GM12891 (cell line): ENCODE measurements around the gene DCDC2B.

Experiments
- DNase-seq: peaks from one replicate; pipeline ENCODE4 v3.0.0; 2011; ENCODE audit warnings: low spot score; ENCODE audit not compliant: insufficient read length
- FAIRE-seq: peaks from 2 replicates; lab custom pipeline; 2011; peaks lifted over from hg19 to GRCh38; lab: Jason Lieb, UNC
- PAX5 ChIP-seq: IDR thresholded peaks from 2 replicates; pipeline ENCODE4 v1.6.1; 2011; ENCODE audit warnings: low read length, moderate library complexity, mild to moderate bottlenecking; ENCODE audit not compliant: insufficient read depth, severe bottlenecking
- POLR2A ChIP-seq: IDR thresholded peaks from 2 replicates; pipeline ENCODE4 v1.6.1; 2011; ENCODE audit warnings: low read depth, low read length, control low read depth
- POLR2AphosphoS5 ChIP-seq: IDR thresholded peaks from 2 replicates; pipeline ENCODE4 v1.6.1; 2011; ENCODE audit warnings: low read depth, low read length, control low read depth
- POU2F2 ChIP-seq: IDR thresholded peaks from 2 replicates; pipeline ENCODE4 v1.6.1; 2011; ENCODE audit warnings: low read depth, mild to moderate bottlenecking, control low read depth, low read length, moderate library complexity
- SPI1 ChIP-seq: IDR thresholded peaks from 2 replicates; pipeline ENCODE4 v1.6.1; 2011; ENCODE audit warnings: low read depth, low read length, control low read depth
- TAF1 ChIP-seq: IDR thresholded peaks from 2 replicates; pipeline ENCODE4 v1.6.1; 2011; ENCODE audit warnings: low read depth, low read length, control low read depth

Gene DCDC2B

DNA sequence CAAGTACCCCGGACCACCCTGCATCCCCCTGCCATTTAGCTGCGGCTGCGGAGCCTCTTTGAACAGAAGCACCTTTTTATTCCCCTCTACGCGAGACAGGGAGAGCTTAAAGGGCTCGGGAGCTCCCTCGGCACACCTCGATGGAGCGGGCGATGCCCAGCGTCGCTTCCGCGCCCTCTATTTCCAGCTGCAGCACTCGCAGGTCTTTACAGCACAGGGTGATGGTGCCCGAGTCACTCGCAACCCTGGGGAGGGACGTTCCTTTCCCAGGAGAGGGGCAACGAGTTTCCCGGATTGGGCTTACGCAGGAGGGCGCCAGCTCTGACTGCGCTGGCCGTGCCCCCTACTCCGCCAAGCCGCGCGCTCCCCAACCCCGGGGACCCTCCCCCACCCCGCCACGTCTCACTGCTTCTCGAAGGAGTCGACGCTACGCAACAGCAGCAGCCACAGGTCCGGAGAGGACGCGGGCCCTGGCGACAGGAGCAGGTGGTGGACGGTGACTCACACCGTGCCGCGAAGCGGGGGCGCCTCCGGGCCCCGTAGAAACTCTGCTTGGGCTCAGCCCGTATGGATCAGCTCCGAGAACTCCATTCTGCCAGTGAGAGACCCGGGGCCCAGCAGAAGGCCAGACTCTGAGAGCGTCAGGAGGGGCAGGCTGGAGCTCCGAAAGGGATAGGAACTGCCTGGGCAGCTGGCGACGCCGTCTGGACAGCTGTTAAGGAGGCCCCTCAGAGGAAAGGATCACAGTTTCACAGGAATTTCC, 32.3 kb downstream of the DCDC2B start:
- FAIRE-seq = peak; percentile 58
- TF ChIP-seq POLR2AphosphoS5 = no peak
- no peak for TF ChIP-seq POLR2A
- peak; percentile 40 for TF ChIP-seq PAX5
- DNase-seq = peak; percentile 57

DNA sequence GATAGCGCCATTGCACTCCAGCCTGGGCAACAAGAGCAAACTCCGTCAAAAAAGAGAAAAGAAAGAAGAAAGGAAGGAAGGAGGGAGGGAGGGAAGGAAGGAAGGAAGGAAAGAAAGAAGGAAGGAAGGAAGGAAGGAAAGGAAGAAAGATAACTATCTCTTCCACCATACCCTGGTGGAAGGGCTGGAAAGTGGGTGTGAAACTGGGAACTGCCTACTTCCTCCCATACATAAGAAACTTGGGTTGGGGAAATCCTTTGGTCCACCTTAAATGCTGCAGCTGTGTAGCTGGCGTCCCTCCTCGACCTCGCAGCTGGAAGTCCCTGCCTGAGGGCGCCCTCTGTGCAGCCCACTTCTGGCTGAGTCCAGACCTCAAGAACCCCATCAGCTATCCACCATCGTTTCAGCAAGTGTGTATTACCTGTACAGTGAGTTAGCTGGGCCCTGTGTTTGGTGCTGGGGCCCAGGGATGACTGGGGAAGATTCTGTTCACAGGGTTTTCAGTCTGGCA, 33.5 kb downstream of the DCDC2B start:
- FAIRE-seq = no peak
- no peak for DNase-seq
- TF ChIP-seq SPI1 = peak; percentile 57
- no peak for TF ChIP-seq PAX5
- TF ChIP-seq TAF1 = no peak
- no peak for TF ChIP-seq POLR2AphosphoS5

DNA sequence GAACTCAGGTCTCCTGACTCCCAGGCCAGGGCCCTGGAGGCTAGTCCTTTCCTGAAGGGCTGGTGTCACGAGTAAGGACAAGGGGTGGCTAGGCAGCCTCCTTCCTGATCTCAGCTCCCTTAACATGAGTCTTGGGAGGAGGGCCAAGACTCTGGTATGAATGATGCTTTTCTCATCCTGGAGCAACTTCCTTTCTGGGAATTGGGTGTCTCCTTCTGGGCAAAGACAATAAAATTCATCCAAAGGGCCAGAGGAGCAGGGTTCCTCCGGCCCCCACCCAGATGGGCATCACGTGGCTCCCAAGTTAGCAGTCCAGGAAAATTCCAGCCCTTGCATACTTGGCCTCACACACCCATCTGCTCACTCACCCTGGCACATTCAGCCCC, 38.0 kb downstream of the DCDC2B start, which contains the start of gene FAM167B:
TSS of gene FAM167B (plus strand) at position 335 of the 386 bp plus-strand sequence. CDS start 200 bp downstream, outside the sequence.
- DNase-seq (no peak), FAIRE-seq (no peak)
- no peak for TF ChIP-seq SPI1

DNA sequence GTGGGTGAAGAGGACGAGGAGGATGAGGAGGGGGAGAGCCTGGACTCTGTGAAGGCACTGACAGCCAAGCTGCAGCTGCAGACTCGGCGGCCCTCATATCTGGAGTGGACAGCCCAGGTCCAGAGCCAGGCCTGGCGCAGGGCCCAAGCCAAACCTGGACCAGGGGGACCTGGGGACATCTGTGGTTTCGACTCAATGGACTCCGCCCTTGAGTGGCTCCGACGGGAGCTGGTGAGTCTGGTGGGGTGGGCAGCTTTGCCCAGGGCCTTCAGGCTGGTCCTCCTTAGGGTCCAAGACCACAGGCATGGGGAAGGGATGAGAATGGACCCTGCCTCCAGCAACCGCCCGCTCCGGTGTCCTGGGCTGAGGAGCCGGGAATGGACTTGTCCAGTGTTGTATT, 38.6 kb downstream of the DCDC2B start:
- DNase-seq (no peak), FAIRE-seq (no peak)

DNA sequence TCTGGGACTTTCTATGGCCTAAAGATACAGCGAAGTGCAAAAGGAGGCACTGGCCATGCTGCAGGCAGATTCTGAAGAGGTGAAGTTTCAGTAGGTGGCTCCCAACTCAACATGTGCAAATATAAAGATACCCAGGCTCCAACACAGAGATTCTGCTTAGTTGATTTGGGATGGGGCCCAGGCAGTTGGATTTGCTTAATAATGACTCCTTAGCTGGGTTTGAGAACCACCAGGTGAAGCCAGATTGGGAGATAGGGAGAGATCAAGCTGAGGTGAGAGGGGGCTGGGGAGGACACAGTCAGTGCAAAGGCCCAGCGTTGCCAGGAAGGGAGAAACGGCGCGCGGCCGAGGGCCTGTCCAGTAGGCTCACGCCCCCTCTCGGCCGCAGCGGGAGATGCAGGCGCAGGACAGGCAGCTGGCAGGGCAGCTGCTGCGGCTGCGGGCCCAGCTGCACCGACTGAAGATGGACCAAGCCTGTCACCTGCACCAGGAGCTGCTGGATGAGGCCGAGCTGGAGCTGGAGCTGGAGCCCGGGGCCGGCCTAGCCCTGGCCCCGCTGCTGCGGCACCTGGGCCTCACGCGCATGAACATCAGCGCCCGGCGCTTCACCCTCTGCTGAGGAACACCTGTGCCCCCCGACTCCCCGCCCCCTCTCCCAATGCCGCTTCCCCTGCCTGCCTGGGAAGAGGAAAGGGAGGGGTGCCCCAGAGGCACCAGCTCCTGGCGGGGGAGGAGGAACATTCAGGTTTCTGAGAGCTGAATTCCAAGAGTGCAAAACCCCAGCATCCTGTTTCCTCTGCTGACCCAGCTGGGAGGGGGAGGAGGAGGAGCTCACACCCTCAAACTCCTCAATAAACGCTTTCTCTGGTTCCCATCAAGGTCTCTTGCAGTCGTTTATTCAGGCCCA, 39.3 kb downstream of the DCDC2B start:
- no peak for TF ChIP-seq POLR2AphosphoS5
- TF ChIP-seq SPI1 = no peak
- TF ChIP-seq TAF1 = no peak
- TF ChIP-seq POU2F2 = no peak
- no peak for TF ChIP-seq POLR2A
- no peak for TF ChIP-seq PAX5
- peak; percentile 68 for DNase-seq
- peak; percentile 97 for FAIRE-seq

More for the DNA sequence above, 38.6 kb downstream of the DCDC2B start:
- no peak for TF ChIP-seq POU2F2
- no peak for TF ChIP-seq SPI1
- no peak for TF ChIP-seq POLR2AphosphoS5
- TF ChIP-seq TAF1 = no peak

DNA sequence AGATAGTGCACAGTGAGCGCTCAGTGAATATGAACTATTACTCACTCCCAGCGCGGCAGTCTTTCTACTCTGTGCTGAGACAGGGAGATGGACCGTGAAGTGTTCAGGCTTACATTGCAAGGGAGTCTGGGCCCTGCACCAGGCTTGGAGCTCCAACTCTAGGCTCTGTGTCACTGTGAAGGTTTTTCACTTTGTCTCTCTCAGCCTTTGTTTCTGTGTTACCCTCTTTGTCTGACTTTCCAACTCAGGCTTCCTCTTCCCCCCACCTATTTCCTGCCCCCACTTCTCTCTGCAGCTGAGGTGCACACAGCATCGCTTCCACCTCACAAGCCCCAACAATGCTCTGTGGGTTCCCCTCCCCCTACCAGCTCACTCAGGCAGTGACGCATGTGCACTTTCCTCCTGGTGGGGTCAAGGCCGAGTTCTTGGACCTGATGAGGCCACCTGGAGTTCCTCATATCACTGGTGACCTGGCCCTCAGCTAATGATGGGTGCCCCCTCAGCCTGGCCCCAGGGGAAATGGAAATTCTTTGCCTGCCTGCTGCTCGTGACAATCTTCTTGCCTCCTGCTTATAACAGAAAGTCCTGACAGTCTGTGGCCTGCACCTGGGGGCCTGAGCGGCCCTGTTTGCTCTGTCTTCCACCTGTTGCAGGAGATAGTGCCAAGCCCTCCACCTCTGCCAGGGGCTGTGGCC, 41.1 kb downstream of the DCDC2B start:
- TF ChIP-seq POU2F2 (peak; percentile 85; the same call in 1 of the 2 replicates), TAF1 (no peak), POLR2AphosphoS5 (0 out of 2 replicates have a peak, but pooled peaks have one; percentile 20), SPI1 (peak; percentile 75), PAX5 (no peak), POLR2A (peak; percentile 46; the same call in 1 of the 2 replicates)
- peak; percentile 97 for FAIRE-seq
- DNase-seq = peak; percentile 72

DNA sequence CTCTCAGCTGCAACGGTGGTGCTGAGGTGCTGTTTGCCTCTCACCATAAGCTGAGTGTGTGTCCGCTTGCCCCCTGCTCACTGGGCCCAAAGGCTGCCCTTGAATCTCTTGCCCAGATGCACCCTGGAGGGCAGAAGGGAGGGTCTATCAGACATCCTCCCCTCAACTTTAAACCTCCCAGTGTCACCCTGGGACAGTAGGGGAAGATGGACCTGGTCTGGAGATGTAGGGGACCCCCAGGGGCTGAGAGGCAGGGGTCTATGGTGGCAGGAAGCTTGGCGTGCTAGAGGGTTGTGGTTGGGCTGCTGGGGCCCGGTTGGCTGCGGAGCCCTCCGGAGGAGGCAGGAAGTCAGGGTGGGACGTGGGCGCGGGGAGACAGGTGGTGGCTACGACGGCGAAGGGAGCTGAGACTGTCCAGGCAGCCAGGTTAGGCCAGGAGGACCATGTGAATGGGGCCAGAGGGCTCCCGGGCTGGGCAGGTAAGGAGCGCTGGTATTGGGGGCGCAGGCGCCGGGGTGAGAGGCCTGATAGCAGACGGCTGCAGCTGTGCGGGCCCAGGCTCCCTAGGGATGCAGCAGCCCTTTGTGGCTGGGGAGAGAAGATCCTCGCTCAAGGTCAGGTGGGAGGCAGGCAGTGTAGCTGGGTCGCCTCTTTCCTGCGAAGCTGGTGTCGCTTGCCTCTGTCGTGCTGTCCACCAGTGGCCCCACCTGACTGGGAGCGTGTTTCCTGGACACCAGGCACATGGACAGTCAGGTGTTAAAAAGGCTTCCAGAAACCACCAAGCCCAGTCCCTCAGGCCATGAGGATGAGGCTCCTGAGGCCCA, 42.2 kb downstream of the DCDC2B start, which contains the start of gene LCK:
TSS of gene LCK (plus strand) at position 373 of the 824 bp plus-strand sequence. CDS start 23,065 bp downstream, outside the sequence.
- DNase-seq (no peak), FAIRE-seq (no peak)

DNA sequence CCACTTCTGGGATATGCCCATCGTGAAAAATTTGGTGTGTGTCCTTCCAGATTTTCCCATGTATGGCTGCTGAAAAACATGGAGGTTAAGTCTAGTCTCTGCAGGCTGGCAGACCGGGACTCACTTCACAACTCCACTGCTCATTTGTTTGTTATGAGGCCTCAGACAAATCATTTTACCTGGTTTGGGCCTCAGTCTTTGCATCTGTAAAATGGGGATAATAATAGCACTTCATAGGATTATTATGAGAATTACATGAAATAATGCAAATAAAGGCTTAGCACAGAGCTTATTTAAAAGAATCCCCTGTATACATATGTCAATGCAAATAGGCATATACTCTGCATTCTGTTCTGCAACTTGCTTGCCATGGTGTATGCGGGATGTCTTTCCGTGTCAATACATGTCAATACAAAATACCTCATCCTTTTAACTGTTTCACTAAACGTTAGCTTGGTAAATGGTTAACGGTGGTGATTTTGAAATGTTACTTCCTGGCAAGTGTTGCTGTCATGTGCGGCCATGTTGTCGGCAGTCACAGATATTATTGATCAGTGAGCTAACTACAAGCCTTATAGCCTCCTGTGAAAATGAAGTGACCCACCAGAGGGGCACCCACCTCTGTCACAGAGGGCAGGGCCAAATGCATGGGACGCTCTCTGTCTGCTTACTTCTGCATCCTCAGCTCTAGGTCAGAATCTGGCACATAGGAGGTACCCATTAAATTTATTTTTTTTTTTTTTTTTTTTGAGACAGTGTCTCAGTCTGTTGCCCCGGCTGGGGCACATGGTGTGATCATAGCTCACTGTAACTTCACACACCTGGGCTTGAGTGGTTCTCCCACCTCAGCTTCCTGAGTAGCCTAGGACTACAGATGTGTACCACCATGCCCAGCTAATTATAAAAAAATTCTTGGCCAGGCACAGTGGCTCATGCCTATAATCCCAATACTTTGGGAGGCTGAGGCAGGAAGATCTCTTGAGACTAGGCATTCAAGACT, 46.5 kb downstream of the DCDC2B start:
- no peak for DNase-seq
- FAIRE-seq = peak; percentile 89
- TF ChIP-seq SPI1 = no peak
- no peak for TF ChIP-seq PAX5
- no peak for TF ChIP-seq POLR2AphosphoS5
- no peak for TF ChIP-seq TAF1
- TF ChIP-seq POLR2A = no peak
- no peak for TF ChIP-seq POU2F2

More for the DNA sequence above, 42.2 kb downstream of the DCDC2B start, which contains the start of gene LCK:
- no peak for TF ChIP-seq PAX5
- peak; percentile 95 for TF ChIP-seq POLR2AphosphoS5
- TF ChIP-seq SPI1 = peak; percentile 40; the same call in 1 of the 2 replicates
- peak; percentile 57; the same call in 1 of the 2 replicates for TF ChIP-seq TAF1
- TF ChIP-seq POU2F2 = peak; percentile 85
- TF ChIP-seq POLR2A = peak; percentile 96
